GM19099 (cell line): Measurements from ENCODE around the gene AMY1C.
"Not testable (repeated sequence)": the region's sequence is repeated elsewhere in the genome, so short reads cannot be mapped to it uniquely, and the experiment has no call there.

Experiments used
- POLR2A ChIP-seq: IDR thresholded peaks from 3 replicates; pipeline ENCODE4 v1.6.1; 2011; ENCODE audit warnings: low read depth; ENCODE audit not compliant: insufficient read length; ENCODE audit errors: extremely low read depth

The AMY1C gene

DNA sequence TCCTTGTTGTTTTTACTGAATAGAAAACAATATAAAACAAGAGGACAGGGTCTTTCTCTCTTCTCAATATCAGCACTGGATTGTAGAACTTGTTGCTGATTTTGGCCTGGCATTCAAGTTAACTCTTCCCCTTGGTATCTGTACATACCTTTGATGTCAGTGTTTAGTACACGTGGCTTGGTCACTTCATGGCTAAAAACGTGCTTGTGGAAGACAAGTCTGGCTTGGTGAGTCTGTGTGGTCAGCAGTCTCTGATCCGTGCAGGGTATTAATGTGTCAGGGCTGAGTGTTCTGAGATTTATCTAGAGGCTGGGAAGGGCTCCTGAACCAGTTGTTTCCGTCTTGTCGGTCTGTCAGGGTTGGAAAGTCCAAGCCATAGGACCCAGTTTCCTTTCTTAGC is at the start of gene AMY1C:
TSS of gene AMY1C (plus strand) at position 301 of the 400 bp plus-strand sequence. CDS start 572 bp downstream, outside the sequence.
- TF ChIP-seq POLR2A, result not testable (repeated sequence)

DNA sequence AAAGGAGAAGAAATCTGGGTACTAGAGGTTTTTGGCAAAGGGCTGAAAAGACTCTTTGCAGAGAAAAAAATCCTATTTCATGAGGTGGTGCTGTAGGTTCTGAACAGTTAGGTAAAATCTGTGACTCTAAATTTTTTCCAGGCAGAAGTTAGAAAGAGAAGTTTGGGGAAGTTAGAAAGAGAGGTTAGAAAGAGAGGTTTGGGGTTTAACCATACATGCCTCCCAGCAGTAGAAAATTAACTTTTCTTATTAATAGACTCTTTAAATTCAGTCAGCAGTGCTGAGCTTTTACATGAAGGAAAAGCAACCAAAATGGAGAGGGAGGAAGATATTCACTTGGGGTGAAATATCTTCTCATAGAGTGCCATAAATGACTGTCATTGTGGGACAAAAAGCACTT is 12.2 kb downstream of the AMY1C start:
- no peak for TF ChIP-seq POLR2A

DNA sequence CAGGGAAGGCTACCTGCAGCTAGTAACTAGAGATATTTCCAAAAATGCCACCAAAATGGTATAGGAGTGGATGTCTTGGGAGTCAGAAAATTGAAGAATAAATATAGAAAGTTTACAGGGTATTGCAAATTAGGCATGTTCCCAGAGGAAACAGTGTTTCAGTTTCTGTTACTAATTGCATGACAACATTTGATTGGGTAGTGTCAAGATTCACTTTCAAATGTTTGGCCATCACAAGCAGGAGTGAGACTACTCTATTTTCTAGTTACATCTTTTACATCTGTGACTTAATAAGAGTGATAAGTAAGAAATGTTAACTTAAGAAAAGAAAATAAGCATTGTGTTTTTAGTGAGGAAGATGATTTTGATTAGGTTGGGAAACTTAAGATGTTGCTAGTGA is 30.2 kb downstream of the AMY1C start:
- TF ChIP-seq POLR2A, result no peak

DNA sequence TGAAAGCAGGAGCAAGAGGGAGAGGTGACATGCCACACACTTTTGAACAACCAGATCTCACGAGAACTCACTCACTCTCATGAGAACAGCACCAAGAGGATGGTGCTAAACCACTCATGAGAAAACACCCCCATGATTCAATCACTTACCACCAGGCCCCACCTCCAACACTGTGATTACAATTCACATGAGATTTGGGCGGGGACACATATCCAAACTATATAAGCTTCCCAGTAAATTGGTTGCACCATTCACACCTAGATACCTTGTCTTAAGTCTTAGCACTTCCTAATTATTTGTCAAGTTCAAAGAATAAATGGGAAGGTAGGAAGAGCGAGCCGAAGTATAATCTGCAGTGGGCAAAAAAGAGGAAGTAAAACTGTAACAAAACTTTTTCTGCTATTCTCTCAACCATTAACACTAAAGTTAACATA is 34.3 kb downstream of the AMY1C start:
- TF ChIP-seq POLR2A, result no peak

DNA sequence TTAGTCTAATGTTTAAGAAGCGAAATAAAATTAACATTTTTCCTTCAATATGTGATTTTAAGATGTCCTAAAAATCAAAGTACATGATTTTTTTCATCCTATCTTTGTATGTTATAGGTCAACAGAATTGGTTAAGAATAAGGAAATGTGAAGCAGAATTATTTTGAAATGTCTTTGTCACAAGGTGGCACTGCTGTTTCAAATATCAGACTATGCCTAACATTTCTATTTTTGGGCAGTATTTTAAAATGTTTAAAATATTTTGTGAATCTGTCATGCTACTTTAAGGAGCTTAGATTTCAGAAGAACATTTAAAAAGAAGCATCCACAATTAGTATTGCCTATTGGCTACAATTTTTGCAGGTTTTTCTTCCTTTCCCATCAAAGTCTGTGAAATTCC is 38.7 kb downstream of the AMY1C start:
- TF ChIP-seq POLR2A, result no peak

DNA sequence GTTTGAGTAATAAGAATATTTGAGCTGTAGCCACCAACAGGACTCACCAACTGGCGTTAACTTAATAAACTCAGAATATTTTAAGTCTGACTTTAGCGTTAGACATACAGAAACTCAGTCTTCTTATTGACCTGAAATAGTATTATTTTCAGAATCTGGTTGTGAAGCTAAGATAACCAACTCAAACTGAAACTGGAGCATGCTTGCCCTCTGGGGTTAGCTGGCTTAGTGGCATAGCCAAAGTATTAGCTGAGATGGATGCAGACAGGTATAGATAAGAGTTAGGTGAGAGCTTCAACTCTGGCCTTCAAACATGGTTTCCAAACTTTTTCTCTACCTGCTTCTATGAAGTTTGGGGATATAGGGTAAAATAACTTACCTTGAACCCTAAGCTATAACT is 40.5 kb downstream of the AMY1C start:
- no peak for TF ChIP-seq POLR2A
